ENCODE results near the gene TBL2.
"Not testable (repeated sequence)": the region's sequence is repeated elsewhere in the genome, so short reads cannot be mapped to it uniquely, and the experiment has no call there.

TBL2 gene

DNA sequence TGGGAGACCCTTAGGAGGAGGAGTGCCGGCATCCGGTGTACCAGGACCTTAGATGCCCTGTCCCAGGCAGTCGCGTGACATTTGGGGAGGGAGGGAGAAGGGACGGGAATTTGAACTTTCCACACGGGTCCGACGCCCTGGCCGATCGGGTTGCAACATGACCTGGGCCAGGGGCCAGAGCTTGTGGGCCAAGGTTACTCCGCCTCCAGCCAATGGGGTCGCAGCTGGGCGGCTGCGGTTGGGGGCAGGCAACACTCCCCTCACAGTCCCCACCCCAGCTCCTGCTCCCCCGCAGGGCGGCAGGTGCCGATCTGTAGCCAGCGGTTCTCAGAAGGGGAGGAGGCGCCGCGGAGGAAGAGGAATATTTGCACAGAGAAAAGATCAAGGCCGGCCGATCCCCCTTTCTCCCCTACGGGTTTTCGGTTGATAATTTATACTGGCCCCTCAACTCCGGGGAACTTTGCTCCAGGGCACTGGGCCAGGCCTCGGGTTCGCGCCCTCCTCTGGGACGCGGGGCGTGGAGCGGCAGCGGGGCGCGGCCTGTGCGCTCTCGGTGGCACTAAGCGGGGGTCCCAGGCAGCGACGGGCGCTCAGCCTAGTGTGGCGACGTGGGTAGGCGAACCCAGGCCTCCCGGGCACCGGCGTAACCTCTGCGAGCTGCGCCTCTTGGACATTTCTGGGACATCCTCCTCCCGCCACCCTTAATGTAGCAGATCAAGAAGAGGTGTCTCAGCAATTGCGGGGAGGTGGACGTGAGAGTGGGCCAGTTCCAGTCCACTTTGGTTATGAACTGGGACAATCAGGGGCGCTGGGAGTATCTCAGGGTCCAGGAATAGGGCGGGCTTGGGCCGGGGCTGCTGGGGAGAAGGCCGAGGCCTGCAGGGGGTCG, 44.8 kb upstream of the TBL2 start:
- no peak for ATAC-seq
- TF ChIP-seq ARNTL (CRISPR knock-in tag; IDR thresholded peaks at IDR 0.05; ENCODE audit: borderline replicate concordance, low read depth) (no peak), ZFP30 (CRISPR knock-in tag; IDR thresholded peaks at IDR 0.05) (no peak)

DNA sequence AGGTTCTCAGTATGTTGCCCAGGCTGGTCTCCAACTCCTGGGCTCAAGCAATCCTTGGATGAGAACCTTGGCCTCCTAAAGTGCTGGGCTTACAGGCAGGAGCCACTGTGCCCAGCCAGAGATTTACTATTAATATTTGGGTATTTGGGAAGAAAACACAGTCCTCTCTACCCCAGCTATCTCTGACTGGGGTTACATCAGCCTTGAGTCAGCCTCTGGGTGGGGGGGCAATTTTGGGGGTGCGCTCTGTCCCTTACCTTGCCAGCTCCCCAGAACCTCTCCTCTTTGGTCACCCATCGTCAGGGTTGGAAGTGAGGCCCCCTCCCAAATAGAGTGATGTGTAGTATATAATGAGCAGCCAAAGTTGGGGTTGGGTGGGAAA, 44.1 kb upstream of the TBL2 start:
- no peak for ATAC-seq
- no peak for TF ChIP-seq CSDC2 (CRISPR knock-in tag; IDR thresholded peaks at IDR 0.05)
- no peak for TF ChIP-seq SNAI2 (CRISPR knock-in tag; IDR thresholded peaks at IDR 0.05)
- TF ChIP-seq GLIS3 (CRISPR knock-in tag; IDR thresholded peaks at IDR 0.05) = no peak
- TF ChIP-seq ZNF70 (CRISPR knock-in tag; IDR thresholded peaks at IDR 0.05) = no peak
- TF ChIP-seq, protein P1, sequence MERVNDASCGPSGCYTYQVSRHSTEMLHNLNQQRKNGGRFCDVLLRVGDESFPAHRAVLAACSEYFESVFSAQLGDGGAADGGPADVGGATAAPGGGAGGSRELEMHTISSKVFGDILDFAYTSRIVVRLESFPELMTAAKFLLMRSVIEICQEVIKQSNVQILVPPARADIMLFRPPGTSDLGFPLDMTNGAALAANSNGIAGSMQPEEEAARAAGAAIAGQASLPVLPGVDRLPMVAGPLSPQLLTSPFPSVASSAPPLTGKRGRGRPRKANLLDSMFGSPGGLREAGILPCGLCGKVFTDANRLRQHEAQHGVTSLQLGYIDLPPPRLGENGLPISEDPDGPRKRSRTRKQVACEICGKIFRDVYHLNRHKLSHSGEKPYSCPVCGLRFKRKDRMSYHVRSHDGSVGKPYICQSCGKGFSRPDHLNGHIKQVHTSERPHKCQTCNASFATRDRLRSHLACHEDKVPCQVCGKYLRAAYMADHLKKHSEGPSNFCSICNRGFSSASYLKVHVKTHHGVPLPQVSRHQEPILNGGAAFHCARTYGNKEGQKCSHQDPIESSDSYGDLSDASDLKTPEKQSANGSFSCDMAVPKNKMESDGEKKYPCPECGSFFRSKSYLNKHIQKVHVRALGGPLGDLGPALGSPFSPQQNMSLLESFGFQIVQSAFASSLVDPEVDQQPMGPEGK (CRISPR knock-in tag; IDR thresholded peaks at IDR 0.05; ENCODE audit: borderline replicate concordance) = no peak
- TF ChIP-seq, protein P2, sequence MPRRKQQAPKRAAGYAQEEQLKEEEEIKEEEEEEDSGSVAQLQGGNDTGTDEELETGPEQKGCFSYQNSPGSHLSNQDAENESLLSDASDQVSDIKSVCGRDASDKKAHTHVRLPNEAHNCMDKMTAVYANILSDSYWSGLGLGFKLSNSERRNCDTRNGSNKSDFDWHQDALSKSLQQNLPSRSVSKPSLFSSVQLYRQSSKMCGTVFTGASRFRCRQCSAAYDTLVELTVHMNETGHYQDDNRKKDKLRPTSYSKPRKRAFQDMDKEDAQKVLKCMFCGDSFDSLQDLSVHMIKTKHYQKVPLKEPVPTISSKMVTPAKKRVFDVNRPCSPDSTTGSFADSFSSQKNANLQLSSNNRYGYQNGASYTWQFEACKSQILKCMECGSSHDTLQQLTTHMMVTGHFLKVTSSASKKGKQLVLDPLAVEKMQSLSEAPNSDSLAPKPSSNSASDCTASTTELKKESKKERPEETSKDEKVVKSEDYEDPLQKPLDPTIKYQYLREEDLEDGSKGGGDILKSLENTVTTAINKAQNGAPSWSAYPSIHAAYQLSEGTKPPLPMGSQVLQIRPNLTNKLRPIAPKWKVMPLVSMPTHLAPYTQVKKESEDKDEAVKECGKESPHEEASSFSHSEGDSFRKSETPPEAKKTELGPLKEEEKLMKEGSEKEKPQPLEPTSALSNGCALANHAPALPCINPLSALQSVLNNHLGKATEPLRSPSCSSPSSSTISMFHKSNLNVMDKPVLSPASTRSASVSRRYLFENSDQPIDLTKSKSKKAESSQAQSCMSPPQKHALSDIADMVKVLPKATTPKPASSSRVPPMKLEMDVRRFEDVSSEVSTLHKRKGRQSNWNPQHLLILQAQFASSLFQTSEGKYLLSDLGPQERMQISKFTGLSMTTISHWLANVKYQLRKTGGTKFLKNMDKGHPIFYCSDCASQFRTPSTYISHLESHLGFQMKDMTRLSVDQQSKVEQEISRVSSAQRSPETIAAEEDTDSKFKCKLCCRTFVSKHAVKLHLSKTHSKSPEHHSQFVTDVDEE (CRISPR knock-in tag; IDR thresholded peaks at IDR 0.05) = no peak
- no peak for TF ChIP-seq ZNF8 (CRISPR knock-in tag; IDR thresholded peaks at IDR 0.05)
- TF ChIP-seq ZFP3 (CRISPR knock-in tag; IDR thresholded peaks at IDR 0.05) = no peak
- no peak for TF ChIP-seq RARB (CRISPR knock-in tag; IDR thresholded peaks at IDR 0.05)
- no peak for TF ChIP-seq ARNTL (CRISPR knock-in tag; IDR thresholded peaks at IDR 0.05; ENCODE audit: borderline replicate concordance, low read depth)
- no peak for TF ChIP-seq ISL1 (CRISPR knock-in tag; IDR thresholded peaks at IDR 0.05)
- TF ChIP-seq, protein P3, sequence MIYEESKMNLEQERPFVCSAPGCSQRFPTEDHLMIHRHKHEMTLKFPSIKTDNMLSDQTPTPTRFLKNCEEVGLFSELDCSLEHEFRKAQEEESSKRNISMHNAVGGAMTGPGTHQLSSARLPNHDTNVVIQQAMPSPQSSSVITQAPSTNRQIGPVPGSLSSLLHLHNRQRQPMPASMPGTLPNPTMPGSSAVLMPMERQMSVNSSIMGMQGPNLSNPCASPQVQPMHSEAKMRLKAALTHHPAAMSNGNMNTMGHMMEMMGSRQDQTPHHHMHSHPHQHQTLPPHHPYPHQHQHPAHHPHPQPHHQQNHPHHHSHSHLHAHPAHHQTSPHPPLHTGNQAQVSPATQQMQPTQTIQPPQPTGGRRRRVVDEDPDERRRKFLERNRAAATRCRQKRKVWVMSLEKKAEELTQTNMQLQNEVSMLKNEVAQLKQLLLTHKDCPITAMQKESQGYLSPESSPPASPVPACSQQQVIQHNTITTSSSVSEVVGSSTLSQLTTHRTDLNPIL (CRISPR knock-in tag; IDR thresholded peaks at IDR 0.05; ENCODE audit: low read depth) = no peak

DNA sequence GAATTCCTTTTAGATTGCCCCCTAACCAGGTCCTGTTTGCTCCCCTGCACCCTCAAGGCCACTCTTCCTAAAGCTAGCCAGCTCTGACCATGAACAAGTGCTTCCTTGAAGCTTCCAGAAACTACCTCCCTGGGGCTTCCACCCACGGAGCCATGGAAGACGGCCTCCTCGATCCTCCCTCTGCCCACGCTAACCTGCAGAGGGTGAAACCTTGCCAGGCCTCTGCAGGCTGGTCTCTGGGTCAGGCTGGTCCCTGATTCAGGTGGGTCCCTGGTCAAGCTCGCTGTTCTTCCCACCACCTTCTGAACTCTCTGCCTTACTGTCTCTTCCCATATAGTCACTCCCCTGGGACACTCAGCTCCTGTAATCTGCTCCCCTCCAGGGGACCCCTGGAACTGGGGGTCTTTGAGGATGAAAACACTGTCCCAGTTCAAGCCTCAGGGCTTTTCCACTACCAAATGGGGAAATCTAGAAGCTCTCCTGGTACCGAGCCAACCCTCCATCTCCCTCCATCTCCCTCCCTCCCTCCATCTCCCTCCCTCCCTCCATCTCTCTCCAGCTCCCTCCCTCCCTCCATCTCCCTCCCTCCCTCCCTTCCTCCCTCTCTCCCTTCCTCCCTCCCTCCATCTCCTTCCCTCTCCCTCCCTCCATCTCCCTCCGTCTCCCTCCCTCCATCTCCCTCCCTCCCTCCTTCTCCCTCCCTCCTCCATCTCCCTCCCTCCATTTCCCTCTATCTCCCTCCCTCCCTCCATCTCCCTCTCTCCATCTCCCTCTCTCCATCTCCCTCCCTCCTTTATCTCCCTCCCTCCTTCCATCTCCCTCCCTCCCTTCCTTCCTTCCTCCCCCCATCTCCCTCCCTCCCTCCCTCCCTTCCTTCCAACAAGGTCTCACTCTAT, 43.0 kb upstream of the TBL2 start:
- ATAC-seq = no peak
- TF ChIP-seq TCF4 (CRISPR knock-in tag; IDR thresholded peaks at IDR 0.05; ENCODE audit: borderline replicate concordance) = no peak
- TF ChIP-seq TOX (CRISPR knock-in tag; IDR thresholded peaks at IDR 0.05; ENCODE audit: borderline replicate concordance) = no peak
- TF ChIP-seq BACH2 (CRISPR knock-in tag; IDR thresholded peaks at IDR 0.05; ENCODE audit: borderline replicate concordance) = no peak
- no peak for TF ChIP-seq ZFP30 (CRISPR knock-in tag; IDR thresholded peaks at IDR 0.05)
- TF ChIP-seq PPARA (CRISPR knock-in tag; IDR thresholded peaks at IDR 0.05; ENCODE audit: borderline replicate concordance) = no peak

DNA sequence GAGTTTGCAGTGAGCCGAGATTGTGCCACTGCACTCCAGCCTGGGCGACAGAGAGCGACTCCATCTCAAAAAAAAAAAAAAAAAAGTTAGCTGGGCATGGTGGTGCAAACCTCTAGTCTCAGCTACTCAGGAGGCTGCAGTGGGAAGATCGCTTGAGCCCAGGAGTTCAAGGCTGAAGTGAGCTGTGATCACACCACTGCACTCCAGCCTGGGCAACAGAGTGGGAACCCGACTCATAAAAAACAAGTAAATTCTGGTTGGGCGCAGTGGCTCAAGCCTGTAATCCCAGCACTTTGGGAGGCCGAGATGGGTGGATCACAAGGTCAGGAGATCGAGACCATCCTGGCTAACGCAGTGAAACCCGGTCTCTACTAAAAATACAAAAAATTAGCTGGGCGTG, 41.0 kb upstream of the TBL2 start:
- not testable (repeated sequence) for ATAC-seq

DNA sequence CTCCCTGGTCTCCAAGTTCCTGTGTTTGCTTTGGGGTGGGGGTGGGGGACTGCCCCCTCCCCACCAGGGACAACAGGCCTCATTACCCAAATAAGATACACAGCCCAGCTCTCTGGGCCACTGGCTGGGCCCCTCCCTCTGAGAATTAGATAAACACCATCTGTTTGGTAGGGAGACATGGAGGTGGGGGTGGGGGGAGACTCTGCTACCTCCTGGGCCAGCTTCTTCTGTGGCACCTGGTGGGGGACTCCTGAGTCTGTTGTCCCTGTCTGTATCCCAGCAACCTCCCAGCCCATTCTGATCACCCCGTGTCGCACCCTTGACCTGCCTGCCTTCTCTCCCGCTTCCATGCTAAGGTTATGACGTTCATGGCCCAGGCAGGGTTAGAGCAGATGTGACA, 40.2 kb upstream of the TBL2 start:
- no peak for ATAC-seq
- no peak for TF ChIP-seq GLIS3 (CRISPR knock-in tag; IDR thresholded peaks at IDR 0.05)

DNA sequence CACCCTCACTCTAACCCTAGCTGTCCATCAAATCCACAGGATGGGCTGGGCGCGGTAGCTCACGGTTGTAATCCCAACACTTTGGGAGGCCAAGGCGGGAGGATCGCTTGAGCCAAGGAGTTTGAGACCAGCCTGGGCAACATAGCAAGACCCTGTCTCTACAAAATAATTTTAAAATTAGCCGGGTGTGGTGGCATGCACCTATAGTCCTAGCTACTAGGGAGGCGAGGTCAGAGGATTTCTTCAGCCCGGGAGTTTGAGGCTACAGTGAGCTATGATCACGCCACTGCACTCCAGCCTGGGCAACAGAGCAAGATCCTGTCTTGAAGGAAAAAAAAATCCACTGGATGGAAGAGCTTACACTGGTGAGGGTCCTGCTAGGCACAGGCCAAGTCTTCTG, 39.1 kb upstream of the TBL2 start:
- ATAC-seq = not testable (repeated sequence)
